ENCODE data around the gene MTARC1.

The MTARC1 gene

GRCh38 chr1:220786057-220786336 is 716 bp upstream of the MTARC1 start:
- Histone ChIP-seq H3K79me2 (ENCODE audit: low read length) (no peaks in the 10 kb centered on the region), H2AFZ (ENCODE audit: low read depth, low read length) (peak overlapping the region; percentile 58; the same call in 1 of the 2 replicates), H3K27ac (ENCODE audit: low read length) (no peak overlapping the region), H3K9ac (ENCODE audit: low read length) (peak overlapping the region; percentile 63), H4K20me1 (ENCODE audit: insufficient read depth, low read length) (no peaks in the 10 kb centered on the region), H3K4me3 (ENCODE audit: low read length) (peak overlapping the region; percentile 78), H3K4me2 (ENCODE audit: low read length) (peak overlapping the region; percentile 66), H3K27me3 (ENCODE audit: low read depth, low read length) (peaks cover 8% of the 10 kb centered on the region; the same call in 1 of the 2 replicates), H3K4me1 (ENCODE audit: low read length) (no peaks in the 10 kb centered on the region), H3K9me3 (ENCODE audit: insufficient read depth, low read length) (no peaks in the 10 kb centered on the region), H3K36me3 (replicated peaks; ENCODE audit: low read depth, low read length) (no peaks in the 10 kb centered on the region)
- TF ChIP-seq EZH2phosphoT487 (IDR thresholded peaks at IDR 0.05; ENCODE audit: low read depth) (no peak), CTCF (IDR thresholded peaks at IDR 0.05; ENCODE audit: low read depth, low read length) (no peak)

- H3K4me3 ChIP-seq (ENCODE audit: low read length), result peak overlapping the region; percentile 78
- peak overlapping the region; percentile 63 for H3K9ac ChIP-seq (ENCODE audit: low read length)
- TF ChIP-seq EZH2phosphoT487 (IDR thresholded peaks at IDR 0.05; ENCODE audit: low read depth) (no peak), CTCF (IDR thresholded peaks at IDR 0.05; ENCODE audit: low read depth, low read length) (no peak)
- no peaks in the 10 kb centered on the region for H3K36me3 ChIP-seq (replicated peaks; ENCODE audit: low read depth, low read length)
- H3K4me1 ChIP-seq (ENCODE audit: low read length), result no peaks in the 10 kb centered on the region
- peak overlapping the region; percentile 63 for H2AFZ ChIP-seq (ENCODE audit: low read depth, low read length)
- no peak overlapping the region for H3K27ac ChIP-seq (ENCODE audit: low read length)
- peaks cover 4% of the 10 kb centered on the region; the same call in 1 of the 2 replicates for H3K27me3 ChIP-seq (ENCODE audit: low read depth, low read length)
- no peaks in the 10 kb centered on the region for H3K79me2 ChIP-seq (ENCODE audit: low read length)
- H3K4me2 ChIP-seq (ENCODE audit: low read length), result peak overlapping the region; percentile 66
- no peaks in the 10 kb centered on the region for H4K20me1 ChIP-seq (ENCODE audit: insufficient read depth, low read length)
- no peaks in the 10 kb centered on the region for H3K9me3 ChIP-seq (ENCODE audit: insufficient read depth, low read length)
Measured at GRCh38 chr1:220787069-220787619, 431 bp downstream of the MTARC1 start.

GRCh38 chr1:220788900-220789299 is 2.2 kb downstream of the MTARC1 start:
- H3K9ac ChIP-seq (ENCODE audit: low read length), result no peak overlapping the region
- H3K4me3 ChIP-seq (ENCODE audit: low read length), result no peak overlapping the region
- H3K4me2 ChIP-seq (ENCODE audit: low read length), result no peak overlapping the region
- H3K79me2 ChIP-seq (ENCODE audit: low read length), result no peaks in the 10 kb centered on the region
- no peaks in the 10 kb centered on the region for H3K36me3 ChIP-seq (replicated peaks; ENCODE audit: low read depth, low read length)
- no peak overlapping the region for H2AFZ ChIP-seq (ENCODE audit: low read depth, low read length)
- H4K20me1 ChIP-seq (ENCODE audit: insufficient read depth, low read length), result no peaks in the 10 kb centered on the region
- no peaks in the 10 kb centered on the region for H3K9me3 ChIP-seq (ENCODE audit: insufficient read depth, low read length)
- H3K27ac ChIP-seq (ENCODE audit: low read length), result no peak overlapping the region
- TF ChIP-seq EZH2phosphoT487 (IDR thresholded peaks at IDR 0.05; ENCODE audit: low read depth) (no peak), CTCF (IDR thresholded peaks at IDR 0.05; ENCODE audit: low read depth, low read length) (no peak)
- H3K4me1 ChIP-seq (ENCODE audit: low read length), result no peaks in the 10 kb centered on the region
- no peaks in the 10 kb centered on the region for H3K27me3 ChIP-seq (ENCODE audit: low read depth, low read length)

- Histone ChIP-seq H3K27ac (ENCODE audit: low read length) (no peak overlapping the region), H3K4me1 (ENCODE audit: low read length) (no peaks in the 10 kb centered on the region), H3K9ac (ENCODE audit: low read length) (no peak overlapping the region), H3K4me2 (ENCODE audit: low read length) (no peak overlapping the region), H3K9me3 (ENCODE audit: insufficient read depth, low read length) (no peaks in the 10 kb centered on the region), H3K36me3 (replicated peaks; ENCODE audit: low read depth, low read length) (no peaks in the 10 kb centered on the region), H3K27me3 (ENCODE audit: low read depth, low read length) (no peaks in the 10 kb centered on the region), H2AFZ (ENCODE audit: low read depth, low read length) (no peak overlapping the region), H3K79me2 (ENCODE audit: low read length) (no peaks in the 10 kb centered on the region), H3K4me3 (ENCODE audit: low read length) (no peak overlapping the region), H4K20me1 (ENCODE audit: insufficient read depth, low read length) (no peaks in the 10 kb centered on the region)
- TF ChIP-seq EZH2phosphoT487 (IDR thresholded peaks at IDR 0.05; ENCODE audit: low read depth) (no peak), CTCF (IDR thresholded peaks at IDR 0.05; ENCODE audit: low read depth, low read length) (no peak)
Measured at GRCh38 chr1:220789532-220790147, 2.9 kb downstream of the MTARC1 start.
